Islet of Langerhans (tissue), 1 donor: ENCODE measurements around the gene NAGK.
"Not testable (repeated sequence)": the region's sequence is repeated elsewhere in the genome, so short reads cannot be mapped to it uniquely, and the experiment has no call there.

Experiments
- FAIRE-seq: peaks from one replicate; lab custom pipeline; 2011; peaks lifted over from hg19 to GRCh38; lab: Jason Lieb, UNC

NAGK gene

DNA sequence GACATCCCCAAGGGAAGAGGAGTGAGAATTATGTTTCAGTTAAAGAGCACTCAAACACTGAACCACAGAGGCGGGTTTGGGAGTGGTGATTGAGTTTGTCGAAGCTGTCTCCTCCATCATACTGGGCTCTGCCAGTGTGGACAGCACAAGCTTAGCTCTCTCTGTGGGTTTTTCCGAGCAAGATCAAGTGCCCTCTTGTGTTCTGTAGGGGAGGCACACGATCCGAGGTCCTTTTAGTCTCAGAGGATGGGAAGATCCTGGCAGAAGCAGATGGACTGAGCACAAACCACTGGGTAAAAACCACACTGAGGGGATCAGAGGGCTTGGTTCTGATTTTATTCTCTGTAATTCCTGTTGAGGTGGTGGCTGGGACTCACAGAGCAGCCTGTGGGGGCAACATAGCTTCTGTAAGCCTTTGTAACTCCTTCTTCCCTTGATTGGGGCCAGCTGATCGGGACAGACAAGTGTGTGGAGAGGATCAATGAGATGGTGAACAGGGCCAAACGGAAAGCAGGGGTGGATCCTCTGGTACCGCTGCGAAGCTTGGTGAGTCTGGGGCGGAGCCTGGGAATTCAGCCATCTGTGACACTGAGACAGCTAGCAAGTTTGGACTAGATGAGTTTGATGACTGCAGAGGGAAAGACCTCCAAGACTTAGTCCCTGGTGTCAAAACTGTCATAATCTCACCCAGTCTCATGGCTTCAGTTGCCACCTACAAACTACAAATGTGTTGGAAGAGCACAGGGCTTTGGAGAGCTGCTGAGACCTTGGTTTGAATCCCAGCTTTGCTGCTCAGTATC lies 2.0 kb downstream of the NAGK start:
- no peak for FAIRE-seq

DNA sequence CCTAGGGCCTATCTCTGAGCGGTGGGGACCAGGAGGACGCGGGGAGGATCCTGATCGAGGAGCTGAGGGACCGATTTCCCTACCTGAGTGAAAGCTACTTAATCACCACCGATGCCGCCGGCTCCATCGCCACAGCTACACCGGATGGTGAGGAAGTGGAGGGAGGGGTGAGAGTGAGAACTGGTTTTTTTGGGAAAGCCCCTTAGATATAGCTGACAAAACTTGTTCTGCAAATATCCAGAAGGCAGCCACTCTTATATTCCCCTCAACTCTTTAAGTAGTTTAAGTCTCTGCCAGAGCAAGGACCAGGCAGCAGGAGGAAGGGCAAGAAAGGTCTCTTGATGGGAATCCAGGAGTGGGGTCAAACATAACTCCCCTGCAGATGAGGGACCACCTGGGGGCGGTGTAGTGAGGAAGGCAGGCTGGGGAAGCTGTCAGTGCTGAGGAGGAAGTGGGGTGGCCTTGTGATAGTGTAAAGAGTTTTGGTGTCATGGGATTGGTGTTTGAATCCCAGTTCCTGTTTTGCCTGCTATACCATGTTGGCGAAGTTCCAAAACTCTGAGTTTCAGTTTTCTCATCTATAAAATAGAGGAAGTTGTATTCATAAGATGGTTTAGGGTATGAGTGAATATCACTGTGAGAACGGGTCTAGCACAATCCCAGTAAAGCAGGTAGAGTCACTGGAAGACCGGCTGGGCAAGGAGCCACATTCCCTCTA lies 3.4 kb downstream of the NAGK start:
- FAIRE-seq: no peak

- FAIRE-seq: no peak
Measured at GRCh38 chr2:71072492-71072891, 4.0 kb downstream of the NAGK start.

- FAIRE-seq: no peak
Measured at GRCh38 chr2:71073475-71073874, 5.0 kb downstream of the NAGK start.

DNA sequence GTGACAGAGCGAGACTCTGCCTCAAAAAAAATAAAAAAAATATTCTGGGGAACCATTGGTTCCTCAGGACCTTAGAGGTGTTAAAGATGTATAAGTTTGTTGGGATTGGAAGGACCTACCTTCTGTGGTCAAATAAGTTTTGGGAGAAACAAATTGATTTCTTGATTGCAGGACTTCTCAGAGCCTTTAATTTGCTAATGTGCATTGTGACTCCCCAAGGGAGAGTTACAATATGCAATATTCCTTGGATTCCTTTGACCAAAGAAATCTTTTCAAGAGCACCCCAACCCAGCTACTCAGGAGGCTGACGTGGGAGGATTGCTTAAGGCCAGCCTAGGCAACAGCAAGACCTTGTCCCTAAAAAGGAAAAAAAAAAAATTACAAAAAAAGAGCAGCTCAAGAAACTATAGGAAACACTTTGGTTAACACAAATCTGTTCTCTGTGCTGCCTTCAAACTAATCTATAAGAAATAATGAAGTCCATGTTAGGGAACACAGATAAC lies 6.5 kb downstream of the NAGK start:
- FAIRE-seq: no peak

- FAIRE-seq: no peak
Measured at GRCh38 chr2:71078624-71079023, 10.2 kb downstream of the NAGK start.

DNA sequence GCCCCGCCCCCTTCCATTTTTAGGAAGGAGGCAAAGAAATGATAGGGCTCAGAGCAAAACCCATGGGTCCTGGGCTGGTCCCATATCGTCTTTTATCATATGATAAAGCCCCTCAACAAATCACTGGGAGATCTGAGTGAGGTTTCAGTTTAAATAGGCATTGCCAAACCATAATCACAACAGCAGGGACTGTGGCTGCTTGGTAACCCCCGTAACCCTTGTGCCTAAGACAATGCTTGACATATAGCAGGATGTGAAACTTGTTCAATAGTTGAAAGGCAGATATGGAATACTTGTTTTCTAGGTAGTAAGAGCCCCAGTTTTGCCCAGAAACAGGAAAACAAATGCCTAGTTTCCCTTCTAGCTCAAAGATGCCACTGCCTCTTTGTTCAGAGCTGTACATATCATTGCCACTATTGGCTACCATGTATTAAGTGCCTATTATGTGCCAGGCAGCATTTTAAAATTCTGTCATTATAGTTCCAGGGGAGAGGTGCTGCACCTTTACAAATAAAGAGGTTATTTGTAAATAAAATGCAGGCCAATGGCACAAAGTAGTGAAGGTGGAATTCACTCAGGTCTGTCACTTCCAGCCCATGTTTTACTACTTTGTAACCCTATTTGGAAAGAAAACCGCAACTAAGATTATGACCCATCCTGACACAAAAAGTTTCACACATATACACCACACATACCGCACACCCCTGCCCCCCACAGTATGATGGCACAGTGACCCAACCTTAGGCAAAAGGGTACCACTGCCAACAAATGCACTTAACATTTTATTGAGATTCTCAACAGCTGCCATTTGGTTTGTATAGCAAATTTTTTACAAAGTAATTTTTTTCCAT lies 14.2 kb downstream of the NAGK start:
- FAIRE-seq: no peak

DNA sequence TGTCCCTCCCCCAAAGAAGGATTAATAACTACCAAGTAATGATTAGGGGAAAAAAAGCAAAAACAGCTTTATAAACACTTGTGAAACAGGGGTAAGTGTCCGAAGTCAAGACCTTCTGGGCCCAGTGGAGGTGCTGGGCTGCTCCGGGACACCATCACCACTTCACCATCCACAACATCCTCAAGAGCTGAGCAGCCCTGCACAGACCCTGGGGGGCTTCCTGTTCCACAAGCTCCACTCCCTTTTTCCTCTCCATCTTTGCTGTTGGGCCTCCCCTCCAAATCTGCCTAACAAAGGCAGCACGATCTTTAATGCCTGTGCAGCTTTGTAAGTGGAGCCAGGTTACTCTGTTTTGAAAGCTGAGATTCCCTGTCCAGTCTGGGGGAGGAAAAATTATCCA lies 14.8 kb downstream of the NAGK start:
- not testable (repeated sequence) for FAIRE-seq

DNA sequence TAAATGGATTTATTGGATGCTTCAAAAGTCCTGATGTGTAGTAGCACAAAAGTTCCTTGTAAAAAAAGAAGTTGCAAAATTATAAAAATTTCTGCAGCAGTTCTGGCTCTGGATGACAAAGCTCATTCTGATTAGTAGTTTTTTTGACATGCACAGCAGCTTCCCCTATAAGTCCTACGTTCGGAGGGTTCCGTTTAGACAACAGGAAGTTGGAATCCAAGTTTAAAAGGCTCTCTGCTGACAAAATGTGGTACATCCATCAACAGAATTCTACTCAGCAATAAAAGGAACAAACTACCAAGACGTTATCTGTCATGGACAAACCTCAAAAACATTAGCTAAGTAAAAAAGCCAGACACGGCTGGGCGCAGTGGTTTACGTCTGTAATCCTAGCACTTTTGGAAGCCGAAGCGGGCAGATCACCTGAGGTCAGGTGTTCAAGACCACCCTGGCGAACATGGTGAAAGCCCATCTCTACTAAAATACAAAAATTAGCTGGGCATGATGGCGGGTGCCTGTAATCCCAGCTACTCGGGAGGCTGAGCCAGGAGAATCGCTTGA lies 15.4 kb downstream of the NAGK start:
- FAIRE-seq: not testable (repeated sequence)

GRCh38 chr2:71085325-71086003 lies 17.0 kb downstream of the NAGK start:
- FAIRE-seq: not testable (repeated sequence)

- FAIRE-seq: not testable (repeated sequence)
Measured at GRCh38 chr2:71089475-71089874, 21.0 kb downstream of the NAGK start.

DNA sequence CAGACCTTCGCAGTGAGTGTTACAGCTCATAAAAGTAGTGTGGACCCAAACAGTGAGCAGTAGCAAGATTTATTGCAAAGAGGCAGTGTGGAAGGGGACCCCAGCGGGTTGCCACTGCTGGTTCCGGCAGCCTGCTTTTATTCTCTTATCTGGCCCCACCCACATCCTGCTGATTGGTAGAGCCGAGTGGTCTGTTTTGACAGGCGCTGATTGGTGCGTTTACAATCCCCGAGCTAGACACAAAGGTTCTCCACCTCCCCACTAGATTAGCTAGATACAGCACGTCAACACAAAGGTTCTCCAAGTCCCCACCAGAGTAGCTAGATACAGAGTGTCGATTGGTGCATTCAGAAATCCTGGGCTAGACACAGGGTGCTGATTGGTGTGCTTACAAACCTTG lies 23.4 kb downstream of the NAGK start:
- FAIRE-seq: not testable (repeated sequence)

DNA sequence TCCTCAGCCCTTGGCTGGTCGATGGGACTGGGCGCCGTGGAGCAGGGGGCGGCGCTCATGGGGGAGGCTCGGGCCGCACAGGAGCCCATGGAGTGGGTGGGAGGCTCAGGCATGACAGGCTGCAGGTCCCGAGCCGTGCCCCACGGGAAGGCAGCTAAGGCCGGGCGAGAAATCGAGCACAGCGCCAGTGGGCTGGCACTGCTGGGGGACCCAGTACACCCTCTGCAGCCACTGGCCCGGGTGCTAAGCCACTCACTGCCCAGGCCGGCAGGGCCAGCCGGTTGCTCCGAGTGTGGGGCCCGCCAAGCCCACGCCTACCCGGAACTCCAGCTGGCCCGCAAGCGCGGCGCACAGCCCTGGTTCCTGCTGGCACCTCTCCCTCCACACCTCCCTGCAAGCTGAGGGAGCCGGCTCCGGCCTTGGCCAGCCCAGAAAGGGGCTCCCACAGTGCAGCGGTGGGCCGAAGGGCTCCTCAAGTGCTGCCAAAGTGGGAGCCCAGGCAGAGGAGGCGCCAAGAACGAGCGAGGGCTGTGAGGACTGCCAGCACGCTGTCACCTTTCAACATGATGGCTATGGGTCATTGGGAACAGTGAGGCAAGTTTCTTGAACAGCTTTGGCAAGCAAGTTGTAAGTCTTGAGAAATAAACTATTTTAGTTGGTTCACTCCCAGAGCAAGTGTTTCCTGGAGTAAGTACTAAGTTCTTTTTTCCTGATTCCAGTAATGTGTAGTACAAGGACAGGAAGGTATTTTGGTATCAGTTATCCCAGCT lies 24.2 kb downstream of the NAGK start:
- not testable (repeated sequence) for FAIRE-seq

GRCh38 chr2:71100195-71100964 lies 31.9 kb downstream of the NAGK start:
- peak; percentile 81 for FAIRE-seq

- FAIRE-seq: no peak
Measured at GRCh38 chr2:71101656-71102055, 33.2 kb downstream of the NAGK start.

DNA sequence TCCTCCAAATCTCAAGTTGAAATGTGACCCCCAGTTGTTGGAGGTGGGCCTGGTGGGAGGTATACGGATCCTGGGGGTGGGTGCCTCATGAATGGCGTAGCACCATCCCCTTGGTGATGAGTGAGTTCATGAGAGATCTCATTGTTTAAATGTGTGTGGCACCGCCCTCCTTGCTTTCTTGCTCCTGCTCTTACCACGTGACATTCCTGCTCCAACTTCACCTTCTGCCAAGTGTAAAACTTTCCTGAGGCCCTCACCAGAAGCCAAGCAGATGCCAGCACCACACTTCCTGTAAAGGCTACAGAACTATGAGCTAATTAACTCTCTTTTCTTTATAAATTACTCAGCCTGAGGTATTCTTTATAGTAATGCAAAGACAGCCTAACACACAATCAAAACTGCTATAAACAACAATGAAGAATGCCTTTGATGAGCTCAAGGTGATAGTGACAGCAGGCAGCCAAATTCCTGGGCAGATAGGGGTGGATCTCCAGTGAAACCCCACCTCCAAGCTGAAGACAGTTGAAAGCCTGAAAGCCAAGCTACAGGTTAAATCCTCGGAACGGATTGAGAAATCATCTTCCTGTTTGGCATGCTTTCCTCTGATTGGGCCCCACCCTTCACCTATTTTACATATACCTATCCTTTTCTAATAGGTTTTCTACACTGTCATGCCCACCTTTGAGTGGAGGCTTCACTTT lies 34.7 kb downstream of the NAGK start:
- FAIRE-seq: no peak

DNA sequence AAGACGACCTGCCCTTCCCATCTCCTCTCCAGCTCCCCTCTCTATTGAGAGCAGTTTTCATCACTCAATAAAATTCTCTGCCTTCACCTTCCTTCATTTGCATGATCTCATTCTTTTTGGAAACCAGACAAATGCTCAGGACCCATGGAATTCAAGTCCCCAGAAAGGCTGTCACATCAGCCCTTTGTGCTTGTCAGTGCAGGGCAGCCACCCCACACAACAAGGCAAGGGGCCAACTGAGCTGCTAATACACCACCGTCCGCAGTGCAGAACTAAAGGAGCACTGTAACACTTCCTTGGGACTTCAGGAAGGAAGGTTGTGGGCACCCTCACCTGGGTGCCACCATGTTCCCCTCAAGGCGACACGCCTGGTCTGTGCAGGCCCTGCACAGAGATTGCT lies 35.4 kb downstream of the NAGK start:
- FAIRE-seq: no peak

DNA sequence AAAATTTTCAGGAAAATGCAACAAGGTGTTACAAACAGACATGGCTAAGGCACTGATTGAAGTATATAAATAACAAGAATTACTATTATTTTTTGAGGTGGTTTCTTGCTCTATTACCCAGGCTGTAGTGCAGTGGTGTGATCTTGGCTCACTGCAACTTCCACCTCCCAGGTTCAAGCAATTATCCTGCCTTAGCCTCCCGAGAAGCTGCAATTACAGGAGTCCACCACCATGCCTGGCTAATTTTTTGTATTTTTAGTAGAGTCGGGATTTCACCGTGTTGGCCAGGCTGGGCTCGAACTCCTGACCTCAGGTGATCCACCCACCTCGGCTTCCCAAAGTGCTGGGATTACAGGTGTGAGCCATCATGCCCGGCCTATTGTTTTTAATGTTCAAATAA lies 38.0 kb downstream of the NAGK start:
- FAIRE-seq: not testable (repeated sequence)

DNA sequence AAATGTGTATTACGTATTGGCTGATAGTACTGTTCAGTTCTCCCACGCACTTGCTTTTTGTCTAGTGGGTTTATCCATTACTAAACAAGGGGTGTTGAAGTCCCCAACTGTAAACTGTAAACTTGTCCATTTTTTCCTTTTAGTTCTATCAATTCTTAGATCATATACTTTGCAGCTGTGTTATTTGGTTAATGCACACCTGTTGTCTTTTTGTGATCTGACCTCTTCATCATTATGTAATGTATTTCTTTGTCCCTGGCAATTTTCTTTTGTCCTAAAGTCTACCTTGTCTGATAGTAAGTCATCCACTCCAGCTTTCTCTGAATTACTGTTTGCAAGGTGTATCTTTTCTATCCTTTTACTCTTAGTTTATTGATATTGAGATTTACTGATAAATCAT lies 39.6 kb downstream of the NAGK start:
- no peak for FAIRE-seq
